NCI-H128 (cell line): ENCODE data around the gene SEC14L2.
"Not testable (repeated sequence)": the region's sequence is repeated elsewhere in the genome, so short reads cannot be mapped to it uniquely, and the experiment has no call there.

Experiments used
- DNase-seq: peaks from one replicate; lab custom pipeline; 2025; ENCODE audit not compliant: unreplicated experiment; lab: John Stamatoyannopoulos, UW

Gene SEC14L2

GRCh38 chr22:30373331-30374325 lies 23.2 kb upstream of the SEC14L2 start:
- no peak for DNase-seq

- DNase-seq, result no peak
These were observed 21.4 kb upstream of the SEC14L2 start for GRCh38 chr22:30375312-30375849.

DNA sequence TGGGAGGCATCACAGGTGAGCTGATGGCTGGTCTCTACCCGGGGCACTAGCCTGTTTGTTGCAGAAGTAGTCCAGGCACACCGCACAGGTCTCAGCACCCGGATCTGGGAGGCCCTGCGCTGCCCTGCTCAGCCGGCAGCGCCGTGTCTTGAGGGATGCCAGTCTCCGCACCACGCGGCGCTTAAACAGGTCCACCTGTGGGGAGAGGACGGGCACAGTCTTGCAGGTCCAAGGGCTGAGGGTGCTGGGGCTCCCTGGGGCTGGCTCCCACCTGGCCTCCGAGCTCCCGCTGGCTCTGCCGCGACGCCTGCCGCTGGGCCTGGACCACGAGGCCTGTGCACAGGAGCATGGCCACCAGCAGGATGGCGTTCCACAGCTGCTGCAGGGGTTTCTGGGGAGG lies 16.8 kb upstream of the SEC14L2 start:
- DNase-seq, result no peak

DNA sequence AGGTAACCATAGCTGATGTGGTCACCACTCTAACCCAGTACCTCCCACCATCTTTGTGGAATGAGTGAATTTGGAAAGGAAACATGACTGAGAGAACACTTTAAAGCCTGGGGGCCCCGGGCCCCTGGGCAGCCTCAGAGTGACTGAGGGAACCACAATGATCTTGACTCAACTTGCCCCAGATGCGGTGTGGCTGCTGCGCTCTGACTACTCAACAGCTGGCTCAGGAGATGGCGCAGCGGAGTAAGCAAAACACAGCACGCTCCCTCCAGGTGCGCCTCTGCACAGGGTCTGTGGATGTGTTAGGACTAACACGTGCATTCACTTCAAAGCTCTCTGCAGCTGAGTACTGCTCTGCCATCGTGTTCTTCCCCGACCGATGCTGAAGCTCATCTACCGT lies 15.6 kb upstream of the SEC14L2 start:
- DNase-seq, result no peak

GRCh38 chr22:30382340-30382739 lies 14.5 kb upstream of the SEC14L2 start:
- no peak for DNase-seq

GRCh38 chr22:30383061-30383460 lies 13.8 kb upstream of the SEC14L2 start:
- no peak for DNase-seq

DNA sequence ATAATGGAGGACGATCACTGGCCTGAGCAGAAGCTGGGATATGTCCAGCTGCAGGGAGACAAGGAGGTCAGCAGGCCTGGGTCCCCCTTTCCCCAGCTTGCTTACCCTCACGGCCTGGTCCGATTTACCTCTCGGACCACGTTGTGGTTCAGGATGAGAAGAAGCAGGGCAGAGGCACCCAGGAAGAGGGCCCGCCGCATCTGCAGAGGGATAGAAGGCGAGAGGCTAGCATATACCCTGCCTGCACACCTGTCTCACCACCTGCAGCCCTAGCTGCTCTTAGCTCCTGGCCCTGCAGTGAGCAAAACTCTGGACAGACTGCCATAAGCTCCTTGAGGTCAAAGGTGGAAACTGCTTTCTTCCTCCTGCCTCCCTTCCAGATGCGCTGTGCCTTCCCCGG lies 10.9 kb upstream of the SEC14L2 start:
- DNase-seq, result no peak

- DNase-seq, result no peak
These were observed 10.2 kb upstream of the SEC14L2 start for GRCh38 chr22:30386608-30386959.

DNA sequence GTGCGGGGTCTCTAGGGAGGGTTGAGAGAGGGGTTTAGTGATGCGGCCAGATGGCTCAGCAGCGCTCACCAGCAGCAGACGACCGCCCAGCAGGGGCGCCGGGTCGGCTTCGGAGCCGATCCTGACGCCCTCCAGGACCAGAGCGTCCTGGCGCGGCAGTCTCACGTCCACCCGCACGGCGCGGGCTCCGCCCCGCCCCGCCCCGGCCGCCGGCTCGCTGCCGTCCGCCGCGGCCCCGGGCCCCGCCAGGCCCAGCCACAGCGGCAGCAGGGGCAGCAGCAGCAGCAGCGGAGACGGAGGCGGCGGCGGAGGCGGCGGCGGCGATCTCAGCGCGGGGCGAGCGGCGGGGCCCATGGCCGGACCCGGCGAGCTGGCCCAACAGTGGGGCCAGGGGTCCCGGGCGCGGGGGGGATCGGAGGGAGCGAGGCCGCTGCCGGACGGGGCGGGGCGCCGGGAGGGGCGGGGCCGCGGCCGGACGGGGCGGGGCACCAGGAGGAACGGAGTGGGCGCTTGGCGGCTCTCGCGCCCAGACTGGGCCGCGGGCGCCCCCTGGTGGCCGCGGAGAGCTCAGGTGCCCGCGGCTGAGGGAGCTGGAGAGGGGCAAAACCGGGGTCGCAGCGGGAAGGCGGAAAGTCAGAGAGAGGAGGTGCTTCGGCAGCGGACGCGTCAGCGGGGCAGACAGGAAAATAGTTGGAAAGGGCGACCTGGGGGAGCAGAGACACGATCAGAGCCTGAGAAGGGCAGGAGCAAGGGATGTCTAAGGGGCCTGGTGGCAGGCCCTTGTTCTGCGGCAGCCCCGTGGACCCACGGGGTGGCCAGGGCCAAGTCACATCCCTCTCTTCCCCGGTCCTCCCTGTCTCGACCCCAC lies 9.6 kb upstream of the SEC14L2 start, which contains the start of gene RNF215:
Gene RNF215, minus strand, starts transcription at position 452 of the 868 bp plus-strand sequence. Its CDS starts 98 bp downstream, at position 354.
- DNase-seq, result peak; percentile 28

DNA sequence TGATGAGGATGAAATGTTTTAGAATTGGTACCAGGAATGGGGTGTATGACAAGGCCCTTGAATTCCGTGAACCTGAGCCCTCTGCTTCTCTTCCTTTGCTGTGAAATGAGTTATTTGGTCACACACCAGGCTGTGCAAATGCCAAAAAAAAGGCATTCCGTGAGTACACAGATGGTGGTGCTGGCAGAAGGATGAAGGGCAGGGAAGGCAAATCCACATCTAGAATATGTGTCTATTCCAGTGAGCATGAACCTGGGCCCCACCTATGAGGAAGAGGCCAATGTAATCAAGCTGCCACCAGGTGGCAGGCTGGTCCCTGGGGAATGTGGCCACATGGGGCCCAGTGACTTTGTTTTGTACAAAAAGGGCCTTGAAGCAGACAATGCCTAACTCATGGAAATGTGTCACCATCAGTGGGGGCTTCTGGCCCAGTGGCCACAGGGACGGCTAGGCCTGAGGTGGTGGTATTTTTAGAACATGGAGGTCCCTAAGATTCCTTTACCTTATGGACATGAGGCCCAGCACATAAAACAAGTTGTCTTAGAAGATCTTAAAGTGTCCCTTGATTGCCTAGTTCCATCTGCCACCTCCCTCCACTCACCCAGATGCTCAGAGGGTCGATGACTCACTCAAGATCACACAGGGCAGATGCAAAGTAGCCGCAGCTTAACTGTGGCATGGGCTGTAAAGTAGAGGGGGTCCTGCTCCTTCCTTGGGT lies 5.7 kb upstream of the SEC14L2 start:
- DNase-seq, result no peak

GRCh38 chr22:30392661-30393321 lies 4.0 kb upstream of the SEC14L2 start:
- no peak for DNase-seq

- no peak for DNase-seq
These were observed 3.5 kb upstream of the SEC14L2 start for GRCh38 chr22:30393322-30393680.

GRCh38 chr22:30393885-30394284 lies 2.9 kb upstream of the SEC14L2 start:
- no peak for DNase-seq

GRCh38 chr22:30397656-30398635 lies 1.1 kb downstream of the SEC14L2 start:
- no peak for DNase-seq

GRCh38 chr22:30398685-30399680 lies 2.2 kb downstream of the SEC14L2 start:
- DNase-seq, result no peak

- no peak for DNase-seq
These were observed 2.9 kb downstream of the SEC14L2 start for GRCh38 chr22:30399718-30400117.

- no peak for DNase-seq
These were observed 3.3 kb downstream of the SEC14L2 start for GRCh38 chr22:30400159-30400558.

- not testable (repeated sequence) for DNase-seq
These were observed 4.2 kb downstream of the SEC14L2 start for GRCh38 chr22:30401024-30401423.
